HG03469 (cell line): Measurements from ENCODE around the gene ZNF135.

Experiments
- ATAC-seq: cut with Tn5 transposase; IDR thresholded peaks from one replicate; pipeline ENCODE4 v1.9.1; 2021; ENCODE audit warnings: mild to moderate bottlenecking, moderate library complexity, moderate number of reproducible peaks; ENCODE audit not compliant: unreplicated experiment

The ZNF135 gene

DNA sequence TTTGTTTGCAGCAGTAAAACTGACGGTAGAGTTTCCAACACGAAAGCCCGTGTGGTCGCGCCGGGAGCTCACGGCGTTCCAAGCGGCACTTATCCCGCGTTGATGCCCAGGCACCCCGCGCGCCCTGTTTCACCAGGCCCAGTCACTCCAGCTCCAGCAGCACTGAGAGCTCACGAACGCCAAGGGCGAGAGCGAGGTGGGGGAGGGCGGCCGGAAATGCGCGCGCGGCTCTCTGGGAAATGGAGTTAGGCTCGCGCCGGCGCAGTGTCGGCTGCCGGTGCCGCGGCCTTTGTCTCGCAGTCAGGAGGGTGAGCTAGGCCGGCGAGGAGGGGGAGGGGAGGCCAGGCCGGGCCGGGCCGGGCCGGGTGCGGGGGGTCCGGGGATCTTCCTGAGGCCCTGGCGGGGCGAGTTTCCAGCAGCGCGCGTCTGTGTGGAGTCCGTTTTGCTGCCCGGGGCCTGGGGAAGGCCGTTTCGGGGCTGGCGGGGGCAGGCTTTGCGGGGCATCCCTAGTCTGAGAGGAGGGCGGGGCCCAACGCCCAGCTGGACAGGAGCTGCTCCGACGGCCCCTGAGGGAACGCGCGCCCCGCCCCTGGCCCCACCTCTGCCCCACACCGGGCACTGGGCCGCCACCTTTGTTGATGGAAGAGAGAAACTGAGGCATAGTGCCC lies at the start of gene ZNF135:
Gene ZNF135, plus strand, starts transcription at position 280 of the 668 bp plus-strand sequence. CDS start 721 bp downstream, outside the sequence.
- ATAC-seq: no peak

DNA sequence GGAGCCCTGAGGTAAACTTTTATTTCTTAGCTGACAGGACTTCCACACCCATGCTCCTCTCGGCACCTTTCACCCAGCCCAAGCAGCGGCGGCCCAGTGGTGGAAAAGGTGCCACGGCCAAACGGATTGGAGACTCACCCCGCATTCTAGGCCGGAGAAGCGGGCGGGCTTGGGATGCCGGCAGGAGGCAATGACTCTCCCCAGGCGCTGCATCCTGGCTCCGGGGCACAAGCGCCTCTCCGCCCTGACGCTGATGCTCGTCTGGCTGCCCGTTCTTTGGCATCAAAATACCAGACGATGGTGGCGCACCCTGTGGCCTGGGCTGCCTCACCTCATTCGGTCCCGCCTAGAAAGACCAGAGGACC lies 49.8 kb upstream of the ZNF135 start:
- ATAC-seq: no peak

DNA sequence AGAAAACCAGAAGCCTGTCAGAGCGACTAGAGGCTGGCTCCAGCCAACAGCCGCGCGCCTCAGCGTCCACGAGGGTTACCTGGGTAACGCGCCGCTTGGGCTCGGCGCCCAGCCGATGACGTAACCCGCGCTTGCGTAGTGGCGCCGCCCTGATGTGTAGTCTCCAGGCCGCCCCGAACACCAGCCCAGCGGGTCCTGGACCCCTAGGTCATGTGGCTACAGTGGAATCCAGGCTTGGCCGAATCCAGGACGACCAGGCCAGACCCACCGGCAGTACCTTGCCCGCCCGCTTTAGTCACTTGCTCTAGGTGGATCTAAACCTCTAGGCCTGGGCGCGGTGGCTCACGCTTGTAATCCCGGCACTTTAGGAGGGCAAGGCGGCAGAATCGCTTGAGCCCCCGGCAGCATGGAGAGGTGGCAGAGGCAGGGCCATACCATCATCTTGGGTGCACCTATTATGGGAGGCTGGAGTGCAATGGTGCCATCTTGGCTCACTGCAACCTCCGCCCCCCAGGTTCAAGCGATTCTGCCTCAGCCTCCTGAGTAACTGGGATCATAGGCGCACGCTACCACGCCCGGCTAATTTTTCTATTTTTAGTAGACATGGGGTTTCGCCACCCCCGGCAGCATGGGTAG lies 49.3 kb upstream of the ZNF135 start:
- no peak for ATAC-seq

DNA sequence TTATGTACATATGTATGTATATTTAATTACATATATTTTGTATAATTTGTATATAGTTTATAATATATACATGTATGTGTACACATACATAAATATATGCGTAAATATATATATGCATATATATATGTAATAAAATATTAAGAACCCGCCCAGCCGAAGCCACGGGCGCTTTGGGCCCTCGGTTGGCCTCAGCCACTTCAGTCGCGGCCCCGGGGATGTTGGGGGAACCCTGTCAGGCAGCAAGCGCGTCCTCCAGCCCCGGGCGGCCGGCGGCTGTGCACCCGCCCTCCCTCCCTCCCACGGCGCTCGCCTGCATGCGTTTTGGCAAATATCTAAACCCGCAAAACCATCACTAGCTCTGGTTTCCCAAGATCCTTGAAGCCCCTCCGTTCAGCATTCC lies 48.6 kb upstream of the ZNF135 start:
- no peak for ATAC-seq

DNA sequence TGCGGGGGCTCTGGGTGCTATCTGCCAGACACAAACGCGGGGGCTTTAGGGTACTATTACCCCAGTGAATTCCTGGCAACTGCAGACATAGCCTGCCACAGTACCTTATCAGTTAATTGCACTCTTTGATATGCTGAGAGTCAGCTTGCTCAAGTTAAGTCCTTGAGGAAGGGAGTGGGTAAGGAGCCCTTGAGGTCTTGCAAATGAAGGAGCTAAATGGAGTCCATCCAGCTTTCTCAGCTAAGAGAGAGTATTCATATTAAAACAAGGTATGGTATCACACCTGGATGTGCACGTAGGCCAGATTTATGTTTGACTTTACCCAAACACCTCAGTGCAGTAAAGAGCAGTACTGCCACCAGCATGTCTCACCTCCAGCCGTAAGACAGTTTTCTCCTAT lies 44.9 kb upstream of the ZNF135 start:
- ATAC-seq: no peak

DNA sequence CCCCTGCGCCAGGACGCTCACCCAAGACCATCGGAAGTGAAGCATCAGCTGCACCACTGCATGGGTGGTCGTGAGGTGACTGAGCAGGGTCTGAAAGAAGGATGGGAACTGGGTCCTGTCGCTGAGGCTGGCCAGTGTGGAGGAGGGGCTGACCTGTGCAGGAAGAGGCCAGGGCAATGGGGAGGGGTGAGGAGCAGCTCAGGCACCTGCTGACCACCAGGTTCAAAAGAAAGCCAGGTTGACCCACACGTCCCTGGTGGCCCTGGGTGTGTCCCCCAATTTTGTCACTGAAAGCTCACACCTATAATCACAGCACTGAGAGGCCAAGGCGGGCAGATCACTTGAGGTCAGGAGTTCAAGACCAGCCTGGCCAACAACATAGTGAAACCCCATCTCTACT lies 39.0 kb upstream of the ZNF135 start:
- ATAC-seq: no peak

DNA sequence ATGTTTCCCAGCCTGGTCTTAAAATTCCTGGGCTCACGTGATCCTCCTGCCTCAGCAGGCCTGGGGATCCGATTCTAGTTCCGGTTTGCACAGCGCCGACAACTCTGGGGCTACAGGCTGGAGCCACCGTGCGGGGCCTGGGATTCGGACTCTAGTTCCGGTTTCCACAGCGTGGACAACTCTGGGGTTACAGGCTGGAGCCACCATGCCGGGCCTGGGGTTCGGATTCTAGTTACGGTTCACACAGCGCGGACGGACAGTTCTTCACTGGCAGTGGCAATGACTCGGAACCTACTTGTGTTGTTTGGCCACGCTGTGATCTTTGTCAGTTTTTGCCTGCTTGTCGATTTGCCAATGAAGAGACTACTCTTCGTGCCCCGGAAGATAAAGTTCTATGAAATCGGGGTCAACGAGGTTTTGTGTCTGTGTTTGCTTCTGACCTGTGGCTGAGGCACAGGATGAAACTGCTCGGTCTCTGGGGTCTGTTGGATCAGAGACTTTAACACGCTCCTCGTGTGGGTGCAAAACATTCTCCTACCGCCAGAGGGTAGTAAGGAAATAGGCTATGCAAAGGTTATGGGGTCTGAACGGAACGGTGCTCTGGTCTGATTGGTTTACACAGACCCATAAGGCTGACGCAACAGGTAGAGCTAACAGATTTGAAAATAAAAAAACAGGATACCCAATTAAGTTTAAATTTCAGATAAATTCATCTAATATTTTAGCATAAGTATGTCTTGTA lies 37.4 kb upstream of the ZNF135 start:
- no peak for ATAC-seq

DNA sequence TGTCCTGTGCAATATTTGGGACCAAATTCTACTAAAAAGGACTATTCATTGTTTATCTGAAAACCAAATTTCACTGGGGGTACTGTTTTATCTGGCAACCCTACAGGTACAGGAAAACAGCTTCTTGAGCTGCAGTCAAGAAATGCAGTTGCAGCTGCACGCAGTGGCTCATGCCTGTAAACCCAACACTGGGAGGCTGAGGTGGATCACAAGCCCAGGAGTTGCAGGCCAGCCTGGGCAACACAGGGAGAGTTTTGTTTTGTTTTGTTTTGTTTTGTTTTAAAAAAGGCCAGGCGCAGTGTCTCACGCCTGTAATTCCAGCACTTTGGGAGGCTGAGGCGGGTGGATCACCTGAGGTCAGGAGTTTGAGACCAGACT lies 36.8 kb upstream of the ZNF135 start:
- no peak for ATAC-seq

DNA sequence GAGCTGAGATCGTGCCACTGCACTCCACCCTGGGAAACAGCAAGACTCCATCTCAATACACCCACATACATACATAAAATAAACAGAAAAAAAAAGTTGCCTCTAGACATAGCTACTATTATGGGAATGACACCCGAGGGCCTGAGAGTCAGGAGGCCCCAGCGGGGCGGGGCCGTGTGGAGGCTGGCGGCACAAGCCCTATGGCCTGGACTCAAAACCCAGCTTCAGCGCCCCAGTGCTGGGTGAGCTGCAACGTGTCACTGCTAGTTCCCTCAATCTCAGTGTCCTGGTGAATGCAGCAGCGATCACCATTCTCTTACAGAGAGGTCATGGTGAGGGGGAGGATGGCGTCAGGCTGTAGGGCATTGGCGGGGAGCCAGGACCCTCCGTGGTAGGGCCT lies 34.4 kb upstream of the ZNF135 start:
- ATAC-seq: no peak

DNA sequence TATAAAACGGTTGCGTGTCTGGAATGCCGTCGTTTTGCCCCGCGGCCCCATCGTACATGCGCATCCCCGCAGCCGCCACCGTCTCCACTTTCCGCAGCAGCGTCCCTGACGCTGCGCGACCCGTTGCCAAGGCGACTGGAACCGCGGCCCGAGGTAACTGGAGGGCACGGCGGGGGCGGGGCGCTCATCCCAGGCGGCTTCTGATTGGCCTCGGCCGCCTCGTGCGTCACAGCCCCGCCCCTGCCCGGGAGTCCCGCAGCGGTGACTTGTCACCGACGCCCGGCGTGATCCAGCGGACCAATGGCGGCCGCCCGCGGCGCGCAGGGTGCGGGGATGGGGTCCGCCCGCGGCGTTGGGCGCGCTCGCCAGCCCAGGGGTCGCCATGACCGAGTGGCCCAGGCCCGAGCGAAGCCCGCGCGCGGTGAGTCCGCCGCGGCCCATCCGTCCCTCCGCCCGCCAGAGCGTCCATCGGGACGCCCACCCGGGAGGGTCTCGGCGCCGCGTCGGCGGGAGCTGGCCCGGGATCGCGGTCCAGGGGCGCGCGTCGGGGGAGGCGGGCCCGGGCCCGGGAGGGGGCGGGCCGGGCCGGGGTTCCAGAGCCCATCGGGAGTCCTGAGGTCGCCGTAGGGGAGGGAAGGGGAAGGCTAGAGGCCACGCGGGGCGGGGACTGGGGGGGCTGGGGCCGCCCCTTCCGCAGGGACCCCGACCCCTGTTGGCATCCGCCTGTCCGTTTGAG lies 25.2 kb upstream of the ZNF135 start, which contains the start of gene ZSCAN1:
Gene ZSCAN1, plus strand, starts transcription at position 285 of the 736 bp plus-strand sequence. CDS start 3,812 bp downstream, outside the sequence.
- no peak for ATAC-seq

DNA sequence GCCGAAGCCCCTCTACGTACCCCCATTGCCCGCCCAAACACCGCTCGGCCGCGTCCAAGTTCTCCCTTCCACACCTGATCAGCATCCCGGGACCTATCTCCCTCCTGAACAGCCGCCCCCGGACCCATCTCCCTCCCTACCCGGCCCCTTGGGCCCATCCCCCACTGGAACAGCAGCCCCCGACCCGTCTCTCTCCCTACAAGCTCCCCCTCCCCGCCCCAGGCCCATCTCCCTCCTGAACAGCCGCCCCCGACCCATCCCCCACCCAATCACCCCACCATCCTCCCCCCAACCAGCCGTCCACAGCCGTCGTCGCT lies 24.6 kb upstream of the ZNF135 start:
- no peak for ATAC-seq

DNA sequence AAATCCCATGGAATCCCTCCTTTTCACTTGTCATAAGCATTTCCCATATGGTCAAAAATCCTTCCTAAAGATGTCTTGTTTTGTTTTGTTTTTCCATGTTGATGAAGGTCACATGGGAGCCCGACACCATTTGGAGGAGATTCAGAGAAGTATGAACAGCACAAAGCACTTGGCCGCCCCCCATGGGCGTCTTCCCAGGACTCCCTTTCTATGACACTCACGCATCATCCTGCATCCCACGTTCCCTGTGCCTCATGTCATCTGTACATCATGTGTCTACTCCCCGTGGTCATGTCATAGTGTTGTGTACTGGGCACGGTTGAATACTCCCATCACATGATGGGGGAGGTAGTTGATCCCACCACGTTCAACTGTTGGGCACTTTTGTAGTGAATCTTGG lies 23.2 kb upstream of the ZNF135 start:
- ATAC-seq: no peak

DNA sequence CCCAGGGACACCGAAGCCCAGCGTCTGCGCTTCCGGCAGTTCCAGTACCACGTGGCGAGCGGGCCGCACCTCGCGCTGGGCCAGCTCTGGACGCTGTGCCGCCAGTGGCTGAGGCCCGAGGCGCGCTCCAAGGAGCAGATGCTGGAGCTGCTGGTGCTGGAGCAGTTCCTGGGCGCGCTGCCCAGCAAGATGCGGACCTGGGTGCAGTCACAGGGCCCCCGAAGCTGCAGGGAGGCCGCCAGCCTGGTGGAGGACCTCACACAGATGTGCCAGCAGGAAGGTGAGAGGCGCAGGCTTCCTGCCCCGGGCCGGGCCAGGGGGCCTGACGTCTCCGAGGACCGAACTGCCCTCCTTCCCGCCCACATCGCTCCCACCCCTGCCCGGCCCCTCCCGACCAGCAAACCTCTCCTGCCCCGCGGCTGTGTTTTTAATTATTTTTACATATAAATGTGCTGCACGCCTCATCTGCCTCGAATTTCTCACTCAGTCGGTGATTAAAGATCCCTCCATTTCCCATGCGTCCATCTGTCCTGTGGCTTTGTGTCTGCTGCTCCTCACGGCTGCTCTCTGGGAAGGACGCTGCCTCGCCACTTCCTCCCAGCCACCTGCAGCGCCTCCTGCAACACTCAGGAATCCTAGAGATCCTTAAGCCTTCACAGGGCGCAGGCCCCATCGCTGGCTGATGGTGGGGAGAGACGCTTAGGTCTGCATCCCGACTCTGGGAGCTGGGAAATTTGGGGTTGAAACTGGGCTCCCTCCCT lies 21.0 kb upstream of the ZNF135 start:
- no peak for ATAC-seq

DNA sequence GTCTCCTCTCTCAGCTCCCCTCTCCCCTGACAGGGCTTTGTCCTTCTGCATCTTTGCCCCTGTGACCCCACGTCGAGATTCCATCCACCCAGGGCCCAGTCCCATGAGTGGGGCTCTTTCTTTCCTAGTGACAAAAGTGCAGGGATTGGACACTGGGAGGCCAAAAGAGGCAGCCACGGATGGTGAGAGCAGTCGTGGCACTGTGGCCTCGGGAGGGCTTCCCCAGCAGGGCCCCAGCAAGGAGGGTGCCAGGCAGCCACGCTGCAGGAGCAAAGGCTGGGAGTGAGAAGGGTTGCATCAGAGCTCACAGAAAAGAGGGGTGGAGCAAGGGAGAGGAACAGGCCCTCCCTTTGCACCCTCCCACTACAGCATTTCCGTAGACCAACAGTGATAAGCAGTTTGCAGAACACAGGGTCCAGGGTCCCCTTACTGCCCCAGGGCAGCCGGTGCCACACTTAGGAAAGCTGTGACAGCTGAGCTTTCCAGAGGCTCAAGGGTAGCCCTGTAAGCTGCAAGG lies 20.3 kb upstream of the ZNF135 start:
- ATAC-seq: no peak

DNA sequence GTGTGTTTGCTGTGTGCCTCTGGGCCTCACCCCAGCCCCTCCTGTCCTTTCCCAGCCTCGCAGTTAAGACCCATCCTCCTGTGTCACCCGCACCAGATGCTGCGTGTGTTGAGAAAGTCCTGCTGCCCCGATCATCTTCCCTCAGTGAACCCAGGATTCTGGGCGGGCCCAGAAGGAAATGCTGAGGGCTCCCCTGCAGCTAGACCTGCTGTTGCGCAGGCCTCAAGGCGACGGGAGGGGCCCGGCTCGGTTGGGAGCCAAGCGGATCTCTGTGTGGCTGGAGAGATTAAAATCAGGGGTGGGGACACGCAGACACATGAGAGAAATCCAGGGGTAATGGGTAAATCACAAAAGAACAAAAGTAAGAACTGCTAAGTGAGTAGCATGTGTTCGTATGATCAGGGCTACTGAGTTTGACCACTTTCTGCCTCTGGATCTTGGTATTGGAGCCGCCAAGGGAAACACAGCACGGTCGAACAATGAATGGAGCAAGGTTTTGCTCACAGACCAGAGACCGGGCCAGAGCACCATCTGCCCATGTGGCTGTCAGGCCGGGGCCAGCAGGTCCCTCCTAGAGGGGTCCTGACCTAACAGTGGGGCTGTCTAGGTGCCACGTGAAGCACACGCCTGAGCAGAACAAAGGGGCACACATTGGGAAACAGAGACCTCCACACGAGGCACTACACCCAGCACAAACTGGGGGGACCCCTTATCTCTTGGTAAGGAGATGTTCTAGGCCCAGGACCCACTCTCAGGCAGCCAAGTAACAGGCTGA lies 18.1 kb upstream of the ZNF135 start:
- ATAC-seq: no peak

DNA sequence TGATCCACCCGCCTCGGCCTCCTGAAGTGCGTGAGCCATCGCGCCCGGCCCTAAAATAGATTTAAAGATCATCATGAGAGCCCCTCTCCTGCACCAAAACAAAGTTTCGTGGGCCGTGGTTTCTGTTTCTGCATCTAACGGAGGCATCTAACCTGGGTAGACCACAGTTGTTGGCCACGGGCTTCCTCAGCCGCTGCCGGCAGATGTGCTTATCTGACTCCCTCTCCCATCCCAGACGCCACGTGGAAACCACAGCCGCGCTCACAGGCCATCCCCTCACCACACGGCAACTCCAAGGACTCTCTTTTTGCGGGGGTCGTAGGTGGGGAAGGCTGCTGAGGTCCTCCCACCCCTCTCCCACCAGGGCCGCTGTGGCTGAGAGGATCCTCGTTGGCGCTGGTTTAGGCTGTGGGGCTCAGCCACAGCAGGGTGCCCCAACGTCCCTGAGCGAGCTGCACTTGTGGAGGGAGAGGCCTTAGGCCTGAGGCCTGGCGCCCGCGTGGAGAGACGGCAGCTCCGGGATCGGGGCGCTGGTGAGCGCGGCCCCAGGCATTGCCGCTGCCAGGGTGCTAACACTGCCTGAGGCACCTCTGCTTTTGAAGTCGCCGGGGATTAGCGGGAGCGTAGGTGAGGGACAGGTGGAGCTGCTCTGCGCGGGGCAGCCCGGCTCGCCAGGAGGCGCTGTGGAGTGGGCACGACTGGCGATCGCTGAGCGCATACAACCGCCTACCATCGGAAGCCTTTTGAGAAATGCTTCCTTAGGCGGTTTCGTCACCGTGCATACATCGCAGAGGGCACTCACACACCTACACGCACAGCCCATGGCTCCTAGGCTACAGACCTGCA lies 16.4 kb upstream of the ZNF135 start:
- no peak for ATAC-seq

DNA sequence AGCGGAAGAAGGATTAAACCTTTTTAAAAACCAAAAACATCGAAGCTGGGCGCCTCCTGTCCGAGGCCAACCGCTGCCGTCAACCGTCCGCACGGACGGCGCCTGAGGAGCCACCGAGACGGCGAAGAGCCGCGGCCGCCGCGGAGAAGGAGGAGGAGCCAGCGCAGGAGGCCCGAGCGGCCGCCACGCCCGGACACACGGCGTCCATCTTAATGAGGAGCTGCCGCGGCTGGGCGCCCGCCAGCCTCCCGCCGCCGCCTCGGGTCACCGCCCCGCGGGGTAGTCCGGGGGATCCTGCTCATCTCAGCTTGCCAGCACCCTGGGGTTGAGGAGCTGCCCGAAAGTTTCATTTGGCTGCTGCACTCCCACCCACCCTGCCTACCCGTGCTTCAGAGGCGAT lies 14.7 kb upstream of the ZNF135 start:
- no peak for ATAC-seq

DNA sequence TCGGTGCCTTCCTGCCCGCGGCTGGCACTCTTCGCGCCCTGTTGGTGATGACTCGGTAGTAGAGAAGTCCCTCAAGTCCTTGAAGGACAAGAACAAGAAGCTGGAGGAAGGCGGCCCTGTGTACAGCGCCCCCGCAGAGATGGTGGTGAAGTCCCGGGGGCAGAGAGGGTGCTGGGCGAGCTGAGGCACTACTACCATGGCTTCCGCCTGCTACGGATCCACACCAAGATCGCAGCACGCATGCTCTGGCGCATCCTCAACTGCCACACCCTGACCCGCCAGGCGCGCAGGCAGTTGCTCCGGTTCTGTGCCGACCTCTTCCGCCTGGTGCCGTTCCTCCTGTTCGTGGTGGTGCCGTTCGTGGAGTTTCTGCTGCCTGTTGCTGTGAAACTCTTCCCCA lies 14.2 kb upstream of the ZNF135 start:
- ATAC-seq: no peak
